ENCODE results near the gene CFAP73.
A peak's percentile ranks its signal among the peaks of the same experiment; 100 is the strongest.
"Not testable (repeated sequence)": the region's sequence is repeated elsewhere in the genome, so short reads cannot be mapped to it uniquely, and the experiment has no call there.

The CFAP73 gene

GRCh38 chr12:113141716-113142115 is 7.8 kb upstream of the CFAP73 start:
- H3K4me3 ChIP-seq (ENCODE audit: low read depth in 1 of 2, low read length in 2 of 2); H3K27ac ChIP-seq (ENCODE audit: low read depth, low read length); H3K36me3 ChIP-seq (ENCODE audit: control insufficient read depth in 1 of 2, insufficient read depth in 2 of 2, low read length in 2 of 2); H3K9me3 ChIP-seq (ENCODE audit: control insufficient read depth in 1 of 2, low read length in 2 of 2); H3K27me3 ChIP-seq (ENCODE audit: control insufficient read depth in 1 of 2, insufficient read depth in 2 of 2, low read length in 2 of 2); H3K9ac ChIP-seq (ENCODE audit: low read depth in 1 of 2, low read length in 2 of 2): not testable (repeated sequence)
- H3K4me1 ChIP-seq (ENCODE audit: control insufficient read depth in 1 of 2, insufficient read depth in 2 of 2, low read length in 2 of 2) = peaks cover 8 to 17% of the 10 kb centered on the region in 2 donors

DNA sequence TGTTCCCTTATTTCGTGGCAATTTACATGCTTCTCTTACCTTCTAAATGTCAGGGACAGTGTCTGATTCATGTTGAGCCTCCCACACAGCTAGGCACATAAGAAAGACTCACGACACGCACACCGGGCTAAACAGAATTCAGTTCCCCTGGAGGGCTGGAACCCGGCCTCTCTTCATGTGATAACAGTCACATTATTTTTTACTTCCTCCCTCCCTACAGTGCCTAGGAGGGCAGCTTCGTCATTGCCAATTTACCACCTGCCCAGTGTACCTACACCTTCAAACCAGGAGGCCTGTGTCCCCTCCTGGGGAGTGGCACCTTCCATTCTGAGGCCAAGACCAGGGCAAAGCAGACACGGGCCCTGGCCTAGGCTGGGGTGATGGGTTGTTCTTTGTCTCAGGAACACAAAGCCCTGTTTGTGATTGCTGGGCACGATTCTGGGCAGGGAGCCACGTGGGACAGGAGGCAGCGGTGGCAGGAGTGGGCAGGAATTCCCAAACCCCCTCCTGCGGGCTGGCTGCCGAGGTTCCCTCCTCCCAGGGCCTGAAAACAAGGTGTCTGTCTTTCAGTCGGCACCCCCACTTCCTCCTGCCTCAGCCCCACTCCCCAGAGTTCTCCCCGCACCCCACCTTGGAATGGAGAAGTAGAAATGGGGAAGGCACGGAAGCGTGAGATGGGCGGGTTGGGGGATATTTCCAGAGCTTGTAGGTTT is 7.2 kb upstream of the CFAP73 start:
- Histone ChIP-seq H3K9me3 (ENCODE audit: control insufficient read depth in 1 of 2, low read length in 2 of 2) (peaks cover 4% of the 10 kb centered on the region in 2 donors), H3K4me3 (ENCODE audit: low read depth in 1 of 2, low read length in 2 of 2) (no peak overlapping the region), H3K36me3 (ENCODE audit: control insufficient read depth in 1 of 2, insufficient read depth in 2 of 2, low read length in 2 of 2) (no peaks in the 10 kb centered on the region), H3K27me3 (ENCODE audit: control insufficient read depth in 1 of 2, insufficient read depth in 2 of 2, low read length in 2 of 2) (no peaks in the 10 kb centered on the region), H3K9ac (ENCODE audit: low read depth in 1 of 2, low read length in 2 of 2) (no peak overlapping the region), H3K4me1 (ENCODE audit: control insufficient read depth in 1 of 2, insufficient read depth in 2 of 2, low read length in 2 of 2) (peaks cover 8 to 12% of the 10 kb centered on the region in 2 donors), H3K27ac (ENCODE audit: low read depth, low read length) (peak overlapping the region; percentile 39)

DNA sequence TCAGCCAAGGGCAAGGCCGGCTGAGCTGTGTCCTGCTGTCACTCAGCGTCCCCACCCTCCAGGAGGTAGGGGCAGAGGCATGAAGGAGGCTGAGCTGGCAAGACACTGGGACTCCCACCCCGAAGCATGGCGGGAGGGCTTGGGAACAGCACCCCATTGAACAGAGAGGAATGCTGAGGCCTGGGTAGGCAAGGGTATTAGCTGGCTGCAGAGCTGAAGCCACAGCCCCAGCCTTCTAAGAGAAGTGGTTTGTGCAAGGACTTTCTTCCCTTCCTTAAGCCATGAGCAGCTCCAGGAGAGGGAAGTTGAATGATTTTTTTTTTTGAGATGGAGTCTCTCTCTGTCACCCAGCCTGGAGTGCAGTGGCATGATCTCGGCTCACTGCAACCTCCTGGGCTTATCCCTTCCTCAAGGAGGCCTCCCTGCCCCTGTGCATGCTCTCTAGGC is 6.6 kb upstream of the CFAP73 start:
- Histone ChIP-seq H3K27ac (ENCODE audit: low read depth, low read length) (peak overlapping the region; percentile 39), H3K4me1 (ENCODE audit: control insufficient read depth in 1 of 2, insufficient read depth in 2 of 2, low read length in 2 of 2) (peaks cover 8 to 12% of the 10 kb centered on the region in 2 donors), H3K9me3 (ENCODE audit: control insufficient read depth in 1 of 2, low read length in 2 of 2) (peaks cover 4% of the 10 kb centered on the region in 2 donors), H3K9ac (ENCODE audit: low read depth in 1 of 2, low read length in 2 of 2) (no peak overlapping the region), H3K4me3 (ENCODE audit: low read depth in 1 of 2, low read length in 2 of 2) (no peak overlapping the region), H3K27me3 (ENCODE audit: control insufficient read depth in 1 of 2, insufficient read depth in 2 of 2, low read length in 2 of 2) (no peaks in the 10 kb centered on the region), H3K36me3 (ENCODE audit: control insufficient read depth in 1 of 2, insufficient read depth in 2 of 2, low read length in 2 of 2) (no peaks in the 10 kb centered on the region)

DNA sequence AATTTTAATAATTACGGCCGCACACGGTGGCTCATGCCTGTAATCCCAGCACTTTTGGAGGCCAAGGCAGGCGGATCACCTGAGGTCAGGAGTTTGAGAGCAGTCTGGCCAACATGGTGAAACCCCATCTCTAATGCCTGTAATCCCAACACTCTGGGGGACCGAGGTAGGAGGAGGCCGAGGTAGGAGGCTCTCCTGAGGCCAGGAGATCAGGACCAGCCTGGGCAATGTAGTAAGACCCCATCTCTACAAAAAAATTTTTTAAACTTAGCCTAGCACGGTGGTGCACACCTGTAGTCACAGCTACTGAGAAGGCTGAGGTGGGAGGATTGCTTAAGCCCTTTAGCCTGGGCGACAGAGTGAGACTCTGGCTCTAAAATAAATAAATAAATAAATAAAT is 5.6 kb upstream of the CFAP73 start:
- Histone ChIP-seq H3K4me1 (ENCODE audit: control insufficient read depth in 1 of 2, insufficient read depth in 2 of 2, low read length in 2 of 2) (peaks cover 8 to 12% of the 10 kb centered on the region in 2 donors), H3K4me3 (ENCODE audit: low read depth in 1 of 2, low read length in 2 of 2) (no peak overlapping the region), H3K9me3 (ENCODE audit: control insufficient read depth in 1 of 2, low read length in 2 of 2) (peaks cover 4% of the 10 kb centered on the region in 2 donors), H3K27me3 (ENCODE audit: control insufficient read depth in 1 of 2, insufficient read depth in 2 of 2, low read length in 2 of 2) (no peaks in the 10 kb centered on the region), H3K27ac (ENCODE audit: low read depth, low read length) (no peak overlapping the region), H3K9ac (ENCODE audit: low read depth in 1 of 2, low read length in 2 of 2) (no peak overlapping the region), H3K36me3 (ENCODE audit: control insufficient read depth in 1 of 2, insufficient read depth in 2 of 2, low read length in 2 of 2) (no peaks in the 10 kb centered on the region)

DNA sequence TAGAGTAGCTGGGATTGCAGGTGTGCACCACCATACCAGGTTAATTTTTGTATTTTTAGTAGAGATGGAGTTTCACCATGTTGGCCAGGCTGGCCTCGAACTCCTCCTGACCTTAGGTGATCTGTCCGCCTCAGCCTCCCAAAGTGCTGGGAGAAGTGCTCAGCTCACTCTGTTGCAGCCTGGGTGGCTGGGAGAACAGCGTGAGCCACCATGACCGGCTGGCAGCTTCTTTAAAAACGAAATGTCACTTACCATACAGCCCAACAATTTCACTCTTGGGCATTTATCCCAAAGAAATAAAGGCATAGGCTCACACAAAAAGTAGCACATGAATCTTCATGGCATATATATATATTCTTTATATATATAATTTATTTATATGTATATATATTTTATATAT is 4.7 kb upstream of the CFAP73 start:
- Histone ChIP-seq H3K4me3 (ENCODE audit: low read depth in 1 of 2, low read length in 2 of 2) (no peak overlapping the region), H3K9me3 (ENCODE audit: control insufficient read depth in 1 of 2, low read length in 2 of 2) (peaks cover 4% of the 10 kb centered on the region in 2 donors), H3K36me3 (ENCODE audit: control insufficient read depth in 1 of 2, insufficient read depth in 2 of 2, low read length in 2 of 2) (no peaks in the 10 kb centered on the region), H3K27ac (ENCODE audit: low read depth, low read length) (no peak overlapping the region), H3K27me3 (ENCODE audit: control insufficient read depth in 1 of 2, insufficient read depth in 2 of 2, low read length in 2 of 2) (no peaks in the 10 kb centered on the region), H3K9ac (ENCODE audit: low read depth in 1 of 2, low read length in 2 of 2) (no peak overlapping the region), H3K4me1 (ENCODE audit: control insufficient read depth in 1 of 2, insufficient read depth in 2 of 2, low read length in 2 of 2) (peaks cover 14 to 17% of the 10 kb centered on the region in 2 donors)

- no peaks in the 10 kb centered on the region for H3K27me3 ChIP-seq (ENCODE audit: control insufficient read depth in 1 of 2, insufficient read depth in 2 of 2, low read length in 2 of 2)
- H3K9me3 ChIP-seq (ENCODE audit: control insufficient read depth in 1 of 2, low read length in 2 of 2) = peaks cover 4% of the 10 kb centered on the region in 2 donors
- H3K4me3 ChIP-seq (ENCODE audit: low read depth in 1 of 2, low read length in 2 of 2) = no peak overlapping the region
- H3K36me3 ChIP-seq (ENCODE audit: control insufficient read depth in 1 of 2, insufficient read depth in 2 of 2, low read length in 2 of 2) = no peaks in the 10 kb centered on the region
- H3K27ac ChIP-seq (ENCODE audit: low read depth, low read length) = no peak overlapping the region
- H3K4me1 ChIP-seq (ENCODE audit: control insufficient read depth in 1 of 2, insufficient read depth in 2 of 2, low read length in 2 of 2) = peaks cover 16 to 20% of the 10 kb centered on the region in 2 donors
- no peak overlapping the region for H3K9ac ChIP-seq (ENCODE audit: low read depth in 1 of 2, low read length in 2 of 2)
These were observed 3.6 kb upstream of the CFAP73 start for GRCh38 chr12:113145720-113146551.

DNA sequence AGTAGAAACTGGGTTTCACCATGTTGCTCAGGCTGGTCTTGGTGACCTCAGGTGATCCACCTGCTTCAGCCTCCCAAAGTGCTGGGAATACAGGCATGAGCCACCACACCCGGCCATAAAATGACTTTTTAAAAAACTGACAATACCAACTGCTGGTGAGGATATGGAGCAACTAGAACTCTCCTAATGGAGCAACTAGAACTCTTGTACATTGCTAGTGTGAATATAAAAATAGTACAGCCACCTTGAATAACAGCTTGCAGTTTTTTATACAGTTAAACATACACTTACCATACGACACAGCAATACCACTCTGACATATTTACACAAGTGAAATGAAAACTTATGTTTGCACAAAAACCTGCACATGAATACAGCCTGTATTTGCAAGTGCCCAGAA is 2.5 kb upstream of the CFAP73 start:
- Histone ChIP-seq H3K4me1 (ENCODE audit: control insufficient read depth in 1 of 2, insufficient read depth in 2 of 2, low read length in 2 of 2) (peaks cover 13 to 20% of the 10 kb centered on the region in 2 donors), H3K27ac (ENCODE audit: low read depth, low read length) (no peak overlapping the region), H3K9ac (ENCODE audit: low read depth in 1 of 2, low read length in 2 of 2) (no peak overlapping the region), H3K9me3 (ENCODE audit: control insufficient read depth in 1 of 2, low read length in 2 of 2) (peaks cover 4% of the 10 kb centered on the region in 2 donors), H3K36me3 (ENCODE audit: control insufficient read depth in 1 of 2, insufficient read depth in 2 of 2, low read length in 2 of 2) (no peaks in the 10 kb centered on the region), H3K27me3 (ENCODE audit: control insufficient read depth in 1 of 2, insufficient read depth in 2 of 2, low read length in 2 of 2) (peaks cover 2 to 3% of the 10 kb centered on the region in 2 donors), H3K4me3 (ENCODE audit: low read depth in 1 of 2, low read length in 2 of 2) (no peak overlapping the region)

DNA sequence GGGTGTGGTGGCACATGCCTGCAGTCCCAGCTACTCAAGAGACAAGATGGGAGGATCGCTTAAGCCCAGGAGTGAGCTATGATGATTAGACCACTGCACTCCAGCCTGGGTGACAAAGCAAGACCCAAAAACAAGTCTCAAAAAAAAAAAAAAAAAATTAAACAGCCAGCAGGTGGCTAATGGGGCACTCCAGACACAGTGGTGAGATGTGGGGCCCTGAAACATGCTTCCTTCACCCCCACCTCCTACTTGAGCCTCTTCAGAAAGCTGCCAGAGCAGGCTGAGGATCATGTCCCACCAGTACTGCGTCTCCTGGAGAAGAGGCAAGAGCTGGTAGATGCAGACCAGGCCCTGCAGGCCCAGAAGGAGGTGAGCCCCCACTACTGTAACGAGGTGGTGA is 2.1 kb downstream of the CFAP73 start:
- no peak overlapping the region for H3K9ac ChIP-seq (ENCODE audit: low read depth in 1 of 2, low read length in 2 of 2)
- peaks cover 8 to 25% of the 10 kb centered on the region in 2 donors for H3K4me1 ChIP-seq (ENCODE audit: control insufficient read depth in 1 of 2, insufficient read depth in 2 of 2, low read length in 2 of 2)
- no peaks in the 10 kb centered on the region for H3K36me3 ChIP-seq (ENCODE audit: control insufficient read depth in 1 of 2, insufficient read depth in 2 of 2, low read length in 2 of 2)
- H3K27me3 ChIP-seq (ENCODE audit: control insufficient read depth in 1 of 2, insufficient read depth in 2 of 2, low read length in 2 of 2) = peaks cover 14 to 24% of the 10 kb centered on the region in 2 donors
- no peak overlapping the region for H3K4me3 ChIP-seq (ENCODE audit: low read depth in 1 of 2, low read length in 2 of 2)
- H3K27ac ChIP-seq (ENCODE audit: low read depth, low read length) = no peak overlapping the region
- H3K9me3 ChIP-seq (ENCODE audit: control insufficient read depth in 1 of 2, low read length in 2 of 2) = peaks cover 4% of the 10 kb centered on the region in 2 donors

DNA sequence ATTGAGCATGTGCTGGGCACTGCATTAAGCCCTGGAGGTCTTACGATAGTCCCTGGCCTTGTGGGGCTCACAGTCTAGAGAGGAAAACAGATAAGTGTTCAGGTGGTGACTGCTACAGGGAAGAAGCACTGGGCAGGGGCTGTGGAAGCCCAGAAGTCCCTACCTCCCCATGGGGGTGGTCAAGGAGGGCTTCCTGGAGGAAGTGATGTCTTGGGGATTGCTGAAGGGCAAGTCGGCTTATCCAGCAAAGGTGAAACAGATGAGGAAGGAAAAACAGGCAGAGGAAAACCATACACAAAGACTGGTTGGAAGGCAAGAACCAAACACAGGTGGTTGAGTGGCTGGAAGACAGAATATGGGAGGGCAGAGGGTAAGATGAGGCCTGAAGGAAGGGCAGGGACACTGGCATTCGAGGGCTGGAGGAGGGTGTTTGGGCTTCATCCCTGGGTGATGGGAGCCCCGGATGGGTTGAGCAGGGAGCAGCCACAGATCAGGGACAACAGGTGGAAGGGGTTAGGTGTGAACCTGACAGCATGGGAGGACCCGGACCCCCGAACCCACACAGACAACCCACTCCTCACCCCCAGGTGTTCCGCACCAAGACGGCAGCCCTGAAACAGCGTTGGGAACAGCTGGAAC is 2.8 kb downstream of the CFAP73 start:
- Histone ChIP-seq H3K9me3 (ENCODE audit: control insufficient read depth in 1 of 2, low read length in 2 of 2) (no peaks in the 10 kb centered on the region), H3K27me3 (ENCODE audit: control insufficient read depth in 1 of 2, insufficient read depth in 2 of 2, low read length in 2 of 2) (peaks cover 14 to 24% of the 10 kb centered on the region in 2 donors), H3K9ac (ENCODE audit: low read depth in 1 of 2, low read length in 2 of 2) (peak overlapping the region in 1 of 2 donors; percentile 6), H3K36me3 (ENCODE audit: control insufficient read depth in 1 of 2, insufficient read depth in 2 of 2, low read length in 2 of 2) (no peaks in the 10 kb centered on the region), H3K27ac (ENCODE audit: low read depth, low read length) (no peak overlapping the region), H3K4me1 (ENCODE audit: control insufficient read depth in 1 of 2, insufficient read depth in 2 of 2, low read length in 2 of 2) (peaks cover 8 to 25% of the 10 kb centered on the region in 2 donors), H3K4me3 (ENCODE audit: low read depth in 1 of 2, low read length in 2 of 2) (peak overlapping the region; percentile 38 to 62)

Data from duodenal mucosa (tissue), 2 donors.